C1 segment of cervical spinal cord (tissue), 14 donors: ENCODE data around the gene ZNF275.
"Not testable (repeated sequence)": the region's sequence is repeated elsewhere in the genome, so short reads cannot be mapped to it uniquely, and the experiment has no call there.

Experiments
- DNase-seq, 14 donors: peaks; one replicate each; lab custom pipeline; 2025; lab: John Stamatoyannopoulos, UW

Gene ZNF275

GRCh38 chrX:153319295-153320046, 14.5 kb upstream of the ZNF275 start:
- DNase-seq = no peak

GRCh38 chrX:153320047-153320443, 13.9 kb upstream of the ZNF275 start:
- not testable (repeated sequence) for DNase-seq

GRCh38 chrX:153320555-153321184, 13.3 kb upstream of the ZNF275 start:
- DNase-seq = no peak

GRCh38 chrX:153321381-153322124, 12.4 kb upstream of the ZNF275 start, which contains the start of gene PNMA6F:
PNMA6F (minus strand) TSS chrX:153321767; CDS start chrX:153320674, 1,093 bp downstream.
- no peak for DNase-seq

- DNase-seq = no peak
These were observed 6.4 kb upstream of the ZNF275 start for GRCh38 chrX:153327561-153327960.

GRCh38 chrX:153333266-153333665, 687 bp upstream of the ZNF275 start:
- no peak for DNase-seq

- no peak for DNase-seq
These were observed 822 bp downstream of the ZNF275 start for GRCh38 chrX:153334654-153335295.

GRCh38 chrX:153336121-153336894, 2.4 kb downstream of the ZNF275 start:
- no peak for DNase-seq

GRCh38 chrX:153336988-153337387, 3.0 kb downstream of the ZNF275 start:
- no peak for DNase-seq

- DNase-seq = no peak
These were observed 4.9 kb downstream of the ZNF275 start for GRCh38 chrX:153338836-153339235.

GRCh38 chrX:153339662-153340061, 5.7 kb downstream of the ZNF275 start:
- no peak for DNase-seq

GRCh38 chrX:153340111-153340510, 6.2 kb downstream of the ZNF275 start:
- DNase-seq = no peak

- DNase-seq = no peak
These were observed 9.0 kb downstream of the ZNF275 start for GRCh38 chrX:153342762-153343558.

GRCh38 chrX:153343674-153344073, 9.7 kb downstream of the ZNF275 start:
- DNase-seq = no peak

- no peak for DNase-seq
These were observed 13.6 kb downstream of the ZNF275 start for GRCh38 chrX:153347530-153347929.

- DNase-seq = no peak
These were observed 14.5 kb downstream of the ZNF275 start for GRCh38 chrX:153348421-153348820.

GRCh38 chrX:153349952-153350351, 16.0 kb downstream of the ZNF275 start:
- DNase-seq = no peak

GRCh38 chrX:153351981-153352380, 18.0 kb downstream of the ZNF275 start:
- DNase-seq = no peak

- no peak for DNase-seq
These were observed 18.9 kb downstream of the ZNF275 start for GRCh38 chrX:153352858-153353257.

- no peak for DNase-seq
These were observed 19.5 kb downstream of the ZNF275 start for GRCh38 chrX:153353416-153353815.
